Keratinocyte (primary cell): ENCODE data around the gene ATP9B. TPM values are rescaled to one million over a fixed set of nuclear protein-coding genes. Genes with fewer than 3 reads are reported as not detected.
A peak's percentile ranks its signal among the peaks of the same experiment; 100 is the strongest.

Experiments used
- DNase-seq: peaks from one replicate; pipeline ENCODE4 v3.0.0-alpha.2; 2011; ENCODE audit warnings: low read depth, missing footprints, low spot score
- FAIRE-seq: peaks from 2 replicates; lab custom pipeline; 2011; peaks lifted over from hg19 to GRCh38; lab: Jason Lieb, UNC
- H2AFZ ChIP-seq: 2 replicates; pipeline ENCODE4 v1.6.0; 2012; ENCODE audit warnings: low read length, control low read depth, inconsistent platforms; ENCODE audit not compliant: control insufficient read depth
- H3K27ac ChIP-seq: 2 replicates; pipeline ENCODE4 v1.5.1; 2011; ENCODE audit warnings: low read length; ENCODE audit not compliant: control insufficient read depth, insufficient read depth
- H3K27me3 ChIP-seq: 3 replicates; pipeline ENCODE4 v1.6.0; 2011; ENCODE audit warnings: low read length; ENCODE audit not compliant: control insufficient read depth, insufficient read depth; ENCODE audit errors: extremely low read depth
- H3K36me3 ChIP-seq, 2 experiments: 2 replicates in 1 of 2; 3 replicates in 1 of 2; pipeline ENCODE4 v1.5.1; 2011; ENCODE audit warnings: low read length in 2 of 2, mild to moderate bottlenecking in 1 of 2; ENCODE audit not compliant: control insufficient read depth in 2 of 2, insufficient read depth in 2 of 2; ENCODE audit errors: extremely low read depth in 1 of 2
- H3K4me1 ChIP-seq: 3 replicates; pipeline ENCODE4 v1.5.1; 2011; ENCODE audit warnings: low read length; ENCODE audit not compliant: control insufficient read depth, insufficient read depth; ENCODE audit errors: extremely low read depth
- H3K4me2 ChIP-seq: 3 replicates; pipeline ENCODE4 v1.6.0; 2011; ENCODE audit warnings: low read depth, low read length; ENCODE audit not compliant: control insufficient read depth, insufficient read depth; ENCODE audit errors: extremely low read depth
- H3K4me3 ChIP-seq, 3 experiments: fragments of 200-600 bp in 1 of 3; sonication (generic) in 1 of 3; 2 replicates in 2 of 3; 3 replicates in 1 of 3; pipeline ENCODE4 v1.5.1; 2011 to 2016; ENCODE audit warnings: low read length in 3 of 3, mild to moderate bottlenecking in 3 of 3, control low read depth in 2 of 3, inconsistent platforms in 1 of 3, low read depth in 1 of 3, mixed read lengths in 1 of 3, mixed run types in 1 of 3, moderate library complexity in 1 of 3; ENCODE audit not compliant: control insufficient read depth in 2 of 3, insufficient read depth in 2 of 3; ENCODE audit errors: extremely low read depth in 1 of 3
- H3K79me2 ChIP-seq: 2 replicates; pipeline ENCODE4 v1.6.0; 2012; ENCODE audit warnings: low read length; ENCODE audit not compliant: control insufficient read depth, insufficient read depth
- H3K9ac ChIP-seq: 3 replicates; pipeline ENCODE4 v1.6.0; 2011; ENCODE audit warnings: low read length; ENCODE audit not compliant: control insufficient read depth, insufficient read depth; ENCODE audit errors: extremely low read depth
- H3K9me1 ChIP-seq: 3 replicates; pipeline ENCODE4 v1.6.0; 2011; ENCODE audit warnings: low read length; ENCODE audit not compliant: control insufficient read depth, insufficient read depth; ENCODE audit errors: extremely low read depth
- H3K9me3 ChIP-seq: 2 replicates; pipeline ENCODE4 v1.5.1; 2012; ENCODE audit warnings: low read depth, low read length; ENCODE audit not compliant: control insufficient read depth
- H4K20me1 ChIP-seq: 3 replicates; pipeline ENCODE4 v1.6.0; 2011; ENCODE audit warnings: low read length; ENCODE audit not compliant: control insufficient read depth, insufficient read depth; ENCODE audit errors: extremely low read depth
- EZH2 ChIP-seq: IDR thresholded peaks from one replicate; pipeline ENCODE4 v1.6.1; 2012; ENCODE audit warnings: inconsistent platforms, mild to moderate bottlenecking, low read length, moderate library complexity
- dilution Hi-C: fragments of 300-500 bp; cut with MboI; formaldehyde crosslinking; loops from one replicate; pipeline ENCODE4 v1.7.0; 2020; ENCODE audit warnings: low sequenced_read_pairs; ENCODE audit not compliant: extremely low pct_ligation_motif_present
- polyA plus RNA-seq, 5 experiments: library from polyadenylated mRNA; depleted of rRNA in 3 of 5; stranded (reverse) in 3 of 5; stranded (forward) in 1 of 5; unstranded in 1 of 5; fragments of >200 nt; gene quantifications; 1 replicate in 1 of 5; 2 replicates in 3 of 5; 3 replicates in 1 of 5; pipeline versions ENCODE4 v1.2.1 to v1.2.3, GENCODE V29; 2011 to 2012; ENCODE audit warnings: missing spikeins in 2 of 5, low read depth in 1 of 5, low replicate concordance in 1 of 5
- TF ChIP-seq, protein P1 (sequence below), 3 experiments: IDR thresholded peaks in 1 of 3; conservative IDR thresholded peaks in 1 of 3; optimal IDR thresholded peaks in 1 of 3; 2 replicates in 2 of 3; 3 replicates in 1 of 3; pipeline versions ENCODE3 to v1.5.1; 2011; ENCODE audit warnings: low read length in 3 of 3, mild to moderate bottlenecking in 3 of 3, moderate library complexity in 2 of 3, control low read depth in 1 of 3, inconsistent platforms in 1 of 3; ENCODE audit not compliant: insufficient read depth in 2 of 3; ENCODE audit errors: extremely low read depth in 1 of 3

Gene ATP9B
- polyA plus RNA-seq, 1 donor (not counting 4 experiments of a cell fraction or from before 2014, with no cell fraction given): 16.1 TPM

DNA sequence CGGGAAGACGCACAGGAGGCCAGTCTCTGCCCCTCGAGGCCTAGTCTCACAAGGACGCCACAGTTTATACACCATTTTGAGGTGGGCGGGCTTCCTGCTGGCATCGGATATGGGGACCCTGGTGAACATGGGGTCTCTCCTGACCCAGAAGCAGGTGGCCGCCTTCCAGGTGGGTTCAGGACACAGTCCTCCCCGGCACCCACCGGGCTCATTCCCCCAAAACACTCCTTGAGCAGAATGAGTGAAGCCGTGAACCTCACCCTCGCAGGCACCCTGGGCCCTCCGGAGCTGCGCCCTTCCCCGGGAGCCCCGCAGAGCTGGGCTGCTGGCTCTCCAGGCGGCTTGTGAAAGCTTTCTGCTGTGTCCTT is 333.0 kb downstream of the ATP9B start:
- no peaks in the 10 kb centered on the region for H3K4me1 ChIP-seq
- no peak overlapping the region for H2AFZ ChIP-seq
- H4K20me1 ChIP-seq: no peaks in the 10 kb centered on the region
- no peak overlapping the region for H3K27ac ChIP-seq
- DNase-seq (no peak), FAIRE-seq (no peak)
- H3K27me3 ChIP-seq: peaks cover 20% of the 10 kb centered on the region
- no peaks in the 10 kb centered on the region for H3K9me1 ChIP-seq
- dilution Hi-C loops: no loop called here
- no peak for TF ChIP-seq EZH2
- TF ChIP-seq, protein P1, sequence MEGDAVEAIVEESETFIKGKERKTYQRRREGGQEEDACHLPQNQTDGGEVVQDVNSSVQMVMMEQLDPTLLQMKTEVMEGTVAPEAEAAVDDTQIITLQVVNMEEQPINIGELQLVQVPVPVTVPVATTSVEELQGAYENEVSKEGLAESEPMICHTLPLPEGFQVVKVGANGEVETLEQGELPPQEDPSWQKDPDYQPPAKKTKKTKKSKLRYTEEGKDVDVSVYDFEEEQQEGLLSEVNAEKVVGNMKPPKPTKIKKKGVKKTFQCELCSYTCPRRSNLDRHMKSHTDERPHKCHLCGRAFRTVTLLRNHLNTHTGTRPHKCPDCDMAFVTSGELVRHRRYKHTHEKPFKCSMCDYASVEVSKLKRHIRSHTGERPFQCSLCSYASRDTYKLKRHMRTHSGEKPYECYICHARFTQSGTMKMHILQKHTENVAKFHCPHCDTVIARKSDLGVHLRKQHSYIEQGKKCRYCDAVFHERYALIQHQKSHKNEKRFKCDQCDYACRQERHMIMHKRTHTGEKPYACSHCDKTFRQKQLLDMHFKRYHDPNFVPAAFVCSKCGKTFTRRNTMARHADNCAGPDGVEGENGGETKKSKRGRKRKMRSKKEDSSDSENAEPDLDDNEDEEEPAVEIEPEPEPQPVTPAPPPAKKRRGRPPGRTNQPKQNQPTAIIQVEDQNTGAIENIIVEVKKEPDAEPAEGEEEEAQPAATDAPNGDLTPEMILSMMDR (optimal IDR thresholded peaks at IDR 0.05 in 1 of 3, IDR thresholded peaks at IDR 0.05 in 1 of 3, conservative IDR thresholded peaks at IDR 0.05 in 1 of 3; ENCODE audit: extremely low read depth in 1 of 3, insufficient read depth in 2 of 3, low read length in 3 of 3): no peak
- no peak overlapping the region for H3K9ac ChIP-seq
- no peaks in the 10 kb centered on the region for H3K36me3 ChIP-seq
- no peak overlapping the region for H3K4me2 ChIP-seq
- no peak overlapping the region for H3K4me3 ChIP-seq
- no peaks in the 10 kb centered on the region for H3K79me2 ChIP-seq
- H3K9me3 ChIP-seq: no peaks in the 10 kb centered on the region

DNA sequence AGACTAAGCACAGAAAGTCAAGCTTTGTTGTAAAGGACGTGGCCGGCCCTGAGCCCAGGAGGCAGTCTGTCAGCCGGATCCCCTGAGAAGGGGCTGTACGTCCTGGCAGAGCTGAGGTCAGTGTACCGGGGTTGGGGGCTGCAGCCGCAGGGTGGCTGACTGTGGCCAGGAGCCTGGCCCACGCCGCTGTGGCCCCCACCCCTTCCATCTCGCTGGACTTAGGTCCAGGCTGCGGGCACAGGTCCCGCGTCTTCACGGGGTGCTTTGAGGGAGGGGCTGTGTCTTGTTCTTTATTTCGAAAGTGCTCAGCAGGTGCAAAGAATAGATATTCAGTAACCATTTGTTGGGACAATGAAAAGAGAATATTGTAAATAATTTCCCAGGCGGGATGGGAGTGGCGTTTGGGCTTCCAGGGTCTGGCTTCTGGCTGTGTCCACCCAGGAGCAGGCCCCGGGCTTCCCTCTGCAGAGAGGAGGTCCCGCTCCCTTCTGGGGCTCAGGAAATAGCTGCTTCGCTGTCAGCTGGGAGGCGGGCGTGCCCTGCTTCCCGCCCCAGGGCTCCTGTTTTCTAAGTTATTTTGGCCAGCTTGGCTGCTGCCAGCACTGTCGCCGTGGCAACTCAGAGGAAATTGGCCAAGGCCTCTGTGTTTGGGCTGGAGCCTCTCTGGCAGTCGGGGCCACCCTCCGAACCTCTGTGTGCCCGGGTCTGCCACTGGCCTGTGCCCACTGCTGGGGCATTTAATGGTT is 334.0 kb downstream of the ATP9B start:
- Histone ChIP-seq H3K4me2 (peak overlapping the region; percentile 6), H2AFZ (no peak overlapping the region), H3K4me1 (no peaks in the 10 kb centered on the region), H4K20me1 (no peaks in the 10 kb centered on the region), H3K4me3 (peak overlapping the region in 1 of 3 experiments; percentile 7), H3K9me1 (no peaks in the 10 kb centered on the region), H3K79me2 (no peaks in the 10 kb centered on the region), H3K9me3 (no peaks in the 10 kb centered on the region), H3K27me3 (peaks cover 18% of the 10 kb centered on the region), H3K27ac (no peak overlapping the region), H3K9ac (no peak overlapping the region), H3K36me3 (no peaks in the 10 kb centered on the region)
- FAIRE-seq (no peak), DNase-seq (no peak)
- dilution Hi-C loops: no loop called here
- TF ChIP-seq, protein P1 (optimal IDR thresholded peaks at IDR 0.05 in 1 of 3, IDR thresholded peaks at IDR 0.05 in 1 of 3, conservative IDR thresholded peaks at IDR 0.05 in 1 of 3; ENCODE audit: extremely low read depth in 1 of 3, insufficient read depth in 2 of 3, low read length in 3 of 3): no peak
- TF ChIP-seq EZH2: no peak
